GM21526 (cell line): ENCODE results near the gene ADM.

Experiments used
- ATAC-seq: cut with Tn5 transposase; IDR thresholded peaks from one replicate; pipeline ENCODE4 v1.9.1; 2021; ENCODE audit warnings: moderate library complexity; ENCODE audit not compliant: unreplicated experiment, low FRiP score

ADM gene

DNA sequence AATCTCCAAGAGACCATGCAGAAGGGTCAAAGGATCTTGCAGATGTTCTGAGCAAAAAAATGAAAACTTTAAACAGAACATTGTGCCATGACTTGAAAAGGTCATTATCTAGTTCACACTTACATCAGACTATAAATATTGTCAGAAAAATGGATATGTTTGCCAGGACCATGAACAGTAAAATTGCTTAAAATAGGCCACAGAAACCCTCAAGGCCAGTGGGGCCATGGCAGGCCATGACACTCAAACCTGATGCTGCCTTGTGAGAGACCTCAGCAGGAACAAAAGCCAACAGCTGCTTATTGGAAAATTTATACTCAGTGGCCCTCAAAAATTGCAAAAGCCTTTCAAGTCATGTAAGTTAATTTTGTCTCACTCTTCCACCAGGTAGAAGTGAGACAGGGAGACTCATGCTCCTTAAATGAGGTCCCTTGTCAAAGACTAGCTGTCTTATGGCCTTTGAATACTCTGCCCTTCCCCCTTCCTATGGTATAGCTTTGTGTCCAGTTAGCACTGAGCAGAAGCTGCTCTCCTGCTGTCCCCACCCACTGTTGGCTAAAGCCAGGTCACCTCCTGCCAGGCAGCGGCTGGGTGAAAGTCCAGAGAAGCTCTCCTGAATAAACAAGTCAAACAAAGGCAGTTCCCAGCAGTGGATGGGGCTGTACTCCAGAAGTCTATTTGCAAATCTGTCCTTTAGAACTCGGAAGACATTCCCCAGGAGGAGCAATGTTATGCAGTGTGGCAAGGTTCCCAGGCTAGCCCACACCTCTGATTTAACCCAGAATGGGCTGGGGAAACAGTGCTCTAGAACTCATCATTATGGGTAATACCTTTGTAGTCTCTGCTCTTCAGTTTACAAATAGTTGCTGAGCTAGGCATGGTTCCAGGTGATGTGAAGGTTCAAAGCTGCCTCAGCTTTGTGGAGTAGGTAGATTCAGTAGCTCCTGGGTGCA lies 21.4 kb downstream of the ADM start:
- no peak for ATAC-seq

GRCh38 chr11:10327254-10327653 lies 22.4 kb downstream of the ADM start:
- no peak for ATAC-seq

- no peak for ATAC-seq
These were observed 23.6 kb downstream of the ADM start for GRCh38 chr11:10328314-10329098.

GRCh38 chr11:10329356-10329755 lies 24.5 kb downstream of the ADM start:
- ATAC-seq: no peak

- no peak for ATAC-seq
These were observed 25.1 kb downstream of the ADM start for GRCh38 chr11:10329935-10330334.

GRCh38 chr11:10331548-10332289 lies 26.8 kb downstream of the ADM start:
- ATAC-seq: no peak

GRCh38 chr11:10333490-10333889 lies 28.6 kb downstream of the ADM start:
- ATAC-seq: no peak

- ATAC-seq: no peak
These were observed 33.4 kb downstream of the ADM start for GRCh38 chr11:10338287-10338686.

DNA sequence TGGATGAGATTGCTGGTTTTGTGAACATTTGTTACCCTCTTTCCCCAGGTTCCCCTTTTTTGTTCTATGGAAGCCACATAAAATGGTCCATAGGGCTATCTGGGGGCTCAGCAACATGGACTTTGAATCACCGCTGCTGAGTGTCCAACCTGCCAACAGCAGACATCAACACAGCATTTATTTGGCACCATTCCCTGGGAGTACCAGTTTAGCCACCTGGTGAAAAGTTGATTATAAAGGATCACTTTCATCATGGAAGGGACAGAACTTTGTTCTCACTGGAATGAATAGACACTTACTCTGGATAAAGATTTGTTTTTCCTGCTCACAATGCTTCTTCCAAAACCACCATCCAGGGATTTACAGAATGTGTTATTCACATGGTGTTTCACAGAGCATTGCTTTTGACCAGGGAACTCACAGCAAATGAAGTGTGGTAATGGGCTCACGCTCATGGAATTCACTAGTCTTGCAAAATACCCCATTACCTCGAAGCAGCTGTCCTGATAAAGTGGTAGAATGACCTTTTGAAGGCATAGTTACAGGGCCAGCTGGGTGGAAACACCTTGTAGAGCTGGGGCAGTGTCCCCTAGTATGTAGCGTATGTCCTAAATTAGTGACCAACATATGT lies 43.9 kb downstream of the ADM start:
- no peak for ATAC-seq

- no peak for ATAC-seq
These were observed 44.4 kb downstream of the ADM start for GRCh38 chr11:10349281-10349665.

DNA sequence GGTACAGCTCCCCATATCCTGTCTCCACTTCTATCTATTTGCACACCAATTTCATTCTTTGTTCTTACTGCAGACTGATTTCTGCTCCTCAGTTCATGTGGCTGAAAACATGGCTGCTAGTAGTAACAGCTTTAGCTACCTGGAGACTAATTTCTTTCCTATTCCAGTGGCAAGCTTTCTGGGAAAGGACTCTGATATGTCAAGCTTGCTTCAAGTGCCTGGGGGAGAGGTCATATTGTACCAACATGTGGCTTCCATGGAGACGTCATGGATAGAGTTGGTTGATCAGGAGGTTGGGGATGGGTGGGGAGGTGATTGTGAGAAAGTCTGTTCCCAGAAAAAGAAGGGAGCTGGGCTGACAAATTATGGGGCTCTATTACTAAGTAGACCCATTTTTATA lies 44.9 kb downstream of the ADM start:
- no peak for ATAC-seq

- no peak for ATAC-seq
These were observed 45.5 kb downstream of the ADM start for GRCh38 chr11:10350334-10350733.

GRCh38 chr11:10351435-10351764 lies 46.5 kb downstream of the ADM start:
- ATAC-seq: no peak

DNA sequence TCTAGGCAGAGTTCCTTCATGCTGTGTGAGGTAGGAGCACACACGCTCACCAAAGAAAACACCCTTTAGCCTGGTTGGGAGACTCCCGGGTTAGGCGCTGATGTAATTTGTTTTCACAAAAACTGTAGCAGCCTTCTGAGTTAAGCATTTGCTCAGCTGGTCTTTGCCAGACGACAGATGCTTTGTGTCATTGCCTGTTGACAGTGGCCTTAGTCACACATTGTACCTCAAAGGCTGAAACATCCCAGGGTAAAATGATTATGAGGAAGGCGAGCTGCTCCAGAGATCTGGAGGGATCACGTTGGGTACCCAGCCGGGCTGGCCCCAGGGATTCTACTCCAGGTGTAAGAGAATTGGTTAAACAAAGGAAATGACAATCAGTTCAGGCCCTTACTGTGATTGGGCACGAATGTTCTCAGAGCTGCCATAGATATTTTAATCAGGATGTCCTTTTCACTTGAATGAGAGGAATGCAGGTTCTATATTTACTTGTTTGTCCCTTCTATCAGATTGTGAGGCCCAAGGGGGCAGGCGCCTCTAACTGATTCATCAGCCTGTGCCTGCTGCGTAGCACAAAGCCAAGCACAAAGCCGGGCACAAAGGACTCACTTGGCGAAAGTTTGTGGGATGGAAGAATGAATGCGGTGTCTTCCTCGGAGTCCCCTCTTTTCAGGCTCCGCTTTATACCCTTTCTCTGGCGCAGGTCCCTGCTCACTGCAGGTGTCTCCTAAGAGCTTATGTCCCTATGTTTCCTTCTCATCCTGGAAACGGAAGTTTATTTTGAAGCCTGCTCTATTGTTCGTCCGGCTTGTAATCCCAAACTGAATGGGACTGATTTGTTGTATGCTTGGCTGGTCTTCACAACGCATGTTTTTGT lies 47.1 kb downstream of the ADM start:
- ATAC-seq: no peak

DNA sequence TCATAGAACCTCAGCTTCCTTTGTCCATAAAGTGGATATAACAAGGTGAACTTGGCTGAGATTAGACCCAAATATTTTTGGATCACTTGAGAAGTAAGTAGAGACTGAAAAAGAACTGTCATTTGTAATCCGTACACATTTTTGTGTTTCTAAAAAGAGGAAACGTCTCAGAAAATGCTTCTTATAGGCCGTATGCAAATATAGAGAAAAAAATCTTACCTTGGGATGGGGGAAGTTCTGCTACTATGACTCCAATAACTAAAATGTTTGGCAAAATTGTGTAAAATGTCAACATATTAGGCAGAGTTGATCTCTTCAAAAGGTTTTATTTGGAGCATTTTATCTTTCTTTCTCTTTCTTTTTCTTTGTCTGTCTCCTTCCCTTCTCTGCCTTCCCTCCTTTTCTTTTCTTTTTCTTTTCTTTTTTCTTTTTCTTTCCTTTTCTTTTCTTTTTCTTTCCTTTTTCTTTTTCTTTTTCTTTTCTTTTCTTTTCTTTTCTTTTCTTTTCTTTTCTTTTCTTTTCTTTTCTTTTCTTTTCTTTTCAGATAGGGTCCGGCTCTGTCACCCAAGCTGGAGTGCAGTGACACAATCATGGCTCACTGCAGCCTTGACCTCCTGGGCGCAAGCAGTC lies 48.2 kb downstream of the ADM start:
- no peak for ATAC-seq

DNA sequence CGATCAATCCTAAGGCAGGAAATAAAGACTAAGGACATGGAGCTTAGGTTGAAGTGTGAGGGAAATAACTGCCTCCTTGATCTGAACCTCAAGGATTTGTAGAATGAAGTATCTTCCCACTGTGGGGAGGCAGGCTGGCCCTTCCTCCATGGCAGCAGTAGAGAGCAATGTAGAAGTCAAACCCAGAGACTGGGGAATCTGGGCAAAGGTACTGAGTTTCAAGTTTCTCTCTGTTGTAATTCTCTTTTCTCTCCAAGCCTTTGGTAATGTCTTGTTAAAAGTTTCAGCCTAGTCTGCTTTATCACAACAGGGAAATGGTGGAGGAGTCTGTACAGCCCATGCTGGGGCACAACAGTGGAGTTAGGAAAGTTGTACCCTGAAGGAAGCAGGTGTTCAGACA lies 49.5 kb downstream of the ADM start:
- ATAC-seq: no peak

- no peak for ATAC-seq
These were observed 50.4 kb downstream of the ADM start for GRCh38 chr11:10355257-10355661.

DNA sequence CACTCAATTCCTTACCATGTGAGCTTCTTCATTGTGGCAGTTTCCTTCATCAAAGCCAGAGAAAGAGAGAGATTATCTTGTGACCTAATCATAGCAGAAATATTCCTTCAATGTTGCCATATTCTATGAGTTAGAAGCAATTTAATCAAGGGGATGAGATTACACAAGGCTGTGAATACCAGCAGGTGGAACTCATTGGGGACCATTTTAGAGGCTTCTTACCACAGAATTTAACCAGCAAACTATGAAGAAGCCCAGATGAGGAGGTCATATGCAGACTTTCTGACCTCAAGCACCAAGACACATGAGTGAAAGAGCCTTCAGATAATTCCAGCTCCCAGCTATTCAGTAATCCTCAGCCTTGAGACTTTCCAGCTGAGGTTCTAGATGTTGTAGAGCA lies 51.3 kb downstream of the ADM start:
- no peak for ATAC-seq
